WI38 (cell line): ENCODE results near the gene STOML2.

ENCODE experiments used
- H3K4me3 ChIP-seq: 2 replicates; pipeline ENCODE4 v1.5.1; 2011; ENCODE audit warnings: low read depth, mild to moderate bottlenecking, control low read depth, low read length
- TF ChIP-seq, protein P1 (sequence below): IDR thresholded peaks from 2 replicates; pipeline ENCODE4 v1.5.1; 2012; ENCODE audit warnings: low read depth, mild to moderate bottlenecking, control low read depth, low read length

The STOML2 gene

DNA sequence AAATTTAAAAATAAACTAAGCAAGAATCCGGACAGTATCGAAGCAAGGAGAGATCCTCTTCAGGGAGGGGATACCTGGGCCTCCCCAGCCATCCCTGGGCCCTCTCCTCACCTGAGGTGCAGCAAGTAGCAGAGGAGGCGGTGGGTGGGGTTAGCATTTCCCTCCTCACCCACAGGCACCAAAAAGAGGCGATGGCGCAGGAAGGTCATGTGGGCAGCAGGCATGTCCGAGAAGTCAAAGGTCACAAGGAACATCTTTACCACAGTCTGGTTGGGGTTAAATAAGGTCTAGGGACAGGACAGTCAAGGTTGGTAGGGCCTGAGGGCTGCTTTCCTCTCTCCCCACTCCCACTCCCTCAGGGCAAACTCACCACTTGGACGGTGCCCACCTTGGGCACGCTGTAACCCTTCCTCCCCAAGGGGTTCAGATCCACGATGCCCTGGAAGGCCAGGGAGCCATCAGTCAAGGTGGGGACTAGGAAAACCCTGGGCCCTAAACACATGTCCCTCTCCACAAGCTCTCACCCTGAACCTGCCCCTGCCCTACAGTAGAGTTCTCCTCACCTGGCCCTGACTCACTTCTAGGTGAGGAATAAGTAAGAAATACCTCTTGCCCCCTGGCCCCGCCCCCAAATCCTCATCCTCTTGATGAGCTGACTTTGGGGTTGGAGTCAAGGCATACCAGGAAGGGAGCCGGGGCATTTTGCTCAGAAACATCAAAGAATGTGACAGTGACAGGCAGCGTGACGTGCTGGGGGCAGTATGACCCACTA is 2.8 kb upstream of the STOML2 start:
- no peak overlapping the region for H3K4me3 ChIP-seq
- TF ChIP-seq, protein P1, sequence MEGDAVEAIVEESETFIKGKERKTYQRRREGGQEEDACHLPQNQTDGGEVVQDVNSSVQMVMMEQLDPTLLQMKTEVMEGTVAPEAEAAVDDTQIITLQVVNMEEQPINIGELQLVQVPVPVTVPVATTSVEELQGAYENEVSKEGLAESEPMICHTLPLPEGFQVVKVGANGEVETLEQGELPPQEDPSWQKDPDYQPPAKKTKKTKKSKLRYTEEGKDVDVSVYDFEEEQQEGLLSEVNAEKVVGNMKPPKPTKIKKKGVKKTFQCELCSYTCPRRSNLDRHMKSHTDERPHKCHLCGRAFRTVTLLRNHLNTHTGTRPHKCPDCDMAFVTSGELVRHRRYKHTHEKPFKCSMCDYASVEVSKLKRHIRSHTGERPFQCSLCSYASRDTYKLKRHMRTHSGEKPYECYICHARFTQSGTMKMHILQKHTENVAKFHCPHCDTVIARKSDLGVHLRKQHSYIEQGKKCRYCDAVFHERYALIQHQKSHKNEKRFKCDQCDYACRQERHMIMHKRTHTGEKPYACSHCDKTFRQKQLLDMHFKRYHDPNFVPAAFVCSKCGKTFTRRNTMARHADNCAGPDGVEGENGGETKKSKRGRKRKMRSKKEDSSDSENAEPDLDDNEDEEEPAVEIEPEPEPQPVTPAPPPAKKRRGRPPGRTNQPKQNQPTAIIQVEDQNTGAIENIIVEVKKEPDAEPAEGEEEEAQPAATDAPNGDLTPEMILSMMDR: no peak

DNA sequence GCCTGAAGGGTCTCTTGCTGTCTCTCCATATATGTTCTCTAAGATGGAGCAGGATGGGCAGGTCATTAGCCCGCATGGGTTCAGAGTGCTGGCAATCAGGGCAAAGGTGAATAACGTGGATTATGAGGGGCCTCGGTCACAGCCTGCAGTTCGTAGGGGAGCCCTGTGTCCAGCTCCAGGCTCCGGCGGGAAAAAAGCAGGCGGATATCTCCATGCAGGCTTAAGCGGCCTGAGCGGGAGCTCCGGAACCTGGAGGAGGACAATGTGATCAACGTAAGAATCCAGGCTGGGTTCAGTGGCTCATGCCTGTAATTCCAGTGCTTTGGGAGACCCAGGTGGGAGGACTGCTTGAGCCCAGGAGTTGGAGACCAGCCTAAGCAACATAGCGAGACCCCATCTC is 2.2 kb upstream of the STOML2 start:
- no peak overlapping the region for H3K4me3 ChIP-seq
- TF ChIP-seq, protein P1: no peak

DNA sequence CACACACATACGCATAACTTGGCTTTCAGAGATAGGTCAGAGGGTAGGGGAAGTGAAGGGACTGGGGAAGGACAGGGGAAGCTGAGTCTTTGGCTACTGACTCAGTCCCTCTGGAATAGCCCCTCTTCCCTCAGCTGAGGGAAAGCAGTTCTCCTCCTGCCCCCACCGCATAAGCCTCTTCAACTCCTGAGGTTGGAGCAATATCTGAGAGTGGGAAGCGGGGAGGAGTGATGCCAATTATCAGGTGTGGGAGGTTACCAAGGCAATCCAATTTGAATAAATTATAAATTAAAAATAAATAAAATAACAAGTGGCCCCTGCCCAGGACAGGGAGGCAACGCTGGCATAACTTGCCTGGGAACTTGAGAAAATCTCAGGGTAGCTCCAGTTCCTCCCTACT is 1.7 kb upstream of the STOML2 start:
- TF ChIP-seq, protein P1: no peak
- H3K4me3 ChIP-seq: no peak overlapping the region

DNA sequence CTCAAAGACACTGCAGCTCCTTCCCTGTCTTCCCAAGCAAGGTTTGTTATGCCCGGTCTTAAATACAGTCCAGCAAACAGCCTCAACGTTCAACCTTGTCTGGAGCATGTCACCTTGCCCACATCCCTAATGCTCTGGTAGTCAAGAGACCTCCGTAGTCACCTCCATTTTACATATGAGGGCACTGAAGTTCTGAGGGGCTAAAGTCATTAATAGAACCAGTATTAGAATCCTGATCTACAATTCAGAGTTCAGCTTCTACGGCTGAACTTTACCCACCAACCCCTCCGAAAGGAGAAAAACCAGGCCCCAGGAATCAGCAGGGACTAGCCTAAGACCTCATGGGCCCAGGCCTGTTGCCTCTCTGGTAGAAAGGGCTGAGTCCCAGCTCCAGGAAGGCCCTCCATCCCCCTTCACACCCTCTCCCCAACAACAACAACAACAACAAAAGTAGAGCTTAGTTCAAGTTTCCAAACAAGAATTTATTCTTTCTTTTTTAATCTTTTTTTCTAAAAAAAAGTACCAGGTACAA is 795 bp upstream of the STOML2 start:
- H3K4me3 ChIP-seq: peak overlapping the region; percentile 88
- TF ChIP-seq, protein P1: no peak

DNA sequence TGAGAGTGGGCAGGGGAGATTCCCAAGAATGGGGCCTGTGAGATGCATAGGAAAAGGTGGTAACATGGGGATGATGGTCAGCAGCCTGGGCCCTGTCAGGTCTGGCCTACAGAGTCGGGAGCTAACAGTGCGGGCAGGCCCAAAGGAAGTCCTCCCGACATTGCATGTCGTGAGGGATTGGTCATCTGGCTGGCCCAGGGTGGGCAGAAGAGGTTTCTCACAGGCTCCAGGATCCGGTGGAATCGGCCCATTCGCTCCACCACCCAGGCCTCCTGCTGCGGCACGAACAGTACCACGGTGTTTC is 514 bp downstream of the STOML2 start:
- TF ChIP-seq, protein P1: no peak
- H3K4me3 ChIP-seq: peak overlapping the region; percentile 88

DNA sequence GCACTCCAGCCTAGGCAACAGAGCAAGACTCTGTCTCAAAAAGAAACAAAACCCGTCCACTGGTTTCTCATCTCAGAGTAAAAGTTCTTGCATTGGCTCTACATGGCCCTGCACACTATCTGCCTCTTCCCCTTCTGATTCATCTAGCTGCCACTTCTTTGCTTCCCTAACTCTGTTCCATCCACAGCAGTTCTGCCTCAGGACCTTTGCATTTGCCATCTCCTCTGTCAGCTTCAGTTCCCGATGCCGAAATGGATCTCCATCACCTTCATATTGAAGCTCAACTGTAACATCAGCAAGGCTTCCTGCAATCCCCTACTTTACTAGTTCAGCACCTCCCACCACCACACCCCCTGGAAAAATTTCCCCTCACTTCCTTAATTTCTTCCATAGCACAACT is 5.4 kb downstream of the STOML2 start:
- H3K4me3 ChIP-seq: no peak overlapping the region
- TF ChIP-seq, protein P1: no peak

DNA sequence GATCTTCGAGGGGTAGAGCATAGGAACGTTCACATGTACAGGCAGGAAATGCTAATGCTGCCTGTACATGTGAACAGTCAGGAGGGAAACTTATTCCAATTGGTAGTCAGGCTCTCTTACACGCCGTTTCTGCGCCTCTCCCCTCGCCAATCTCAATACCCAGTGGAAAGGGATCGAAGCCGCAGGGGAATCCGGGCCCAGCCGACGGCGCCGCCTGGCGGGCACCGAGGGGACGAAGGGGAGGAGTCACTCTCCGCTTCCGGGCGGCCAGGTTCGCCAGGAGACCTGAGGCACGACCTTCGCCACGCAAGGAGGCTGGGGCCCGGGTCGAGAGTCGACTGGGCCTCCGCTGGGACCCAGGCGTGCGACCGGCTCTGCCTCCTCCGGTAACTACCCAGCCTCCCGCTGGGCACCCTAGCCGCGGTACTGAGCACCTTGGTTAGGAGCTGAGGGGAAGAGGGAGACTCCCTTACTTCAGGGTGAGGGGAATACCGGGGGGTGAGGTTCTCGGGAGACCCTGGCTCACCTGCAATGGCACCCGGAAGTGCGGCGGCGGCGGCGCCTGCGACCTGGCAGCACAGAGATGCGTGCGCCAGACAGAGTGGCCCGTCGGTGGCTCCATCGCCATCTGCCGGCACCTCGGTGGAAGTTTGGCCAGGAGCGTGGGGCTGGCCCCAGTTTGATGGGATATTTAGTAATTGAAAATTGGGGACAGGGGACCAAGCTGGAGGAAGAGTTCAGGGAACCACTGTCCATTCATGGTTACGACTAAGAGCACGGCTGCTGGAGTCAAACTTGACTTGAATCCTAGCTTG is 6.7 kb downstream of the STOML2 start, which contains the start of gene PIGO:
TSS of gene PIGO (minus strand) at position 557 of the 815 bp plus-strand sequence. CDS start 1,026 bp downstream, outside the sequence.
- H3K4me3 ChIP-seq: peak within 1 kb of the TSS; percentile 99
- TF ChIP-seq, protein P1: peak; percentile 79
